ENCODE data around the gene FCHSD2.

DNA sequence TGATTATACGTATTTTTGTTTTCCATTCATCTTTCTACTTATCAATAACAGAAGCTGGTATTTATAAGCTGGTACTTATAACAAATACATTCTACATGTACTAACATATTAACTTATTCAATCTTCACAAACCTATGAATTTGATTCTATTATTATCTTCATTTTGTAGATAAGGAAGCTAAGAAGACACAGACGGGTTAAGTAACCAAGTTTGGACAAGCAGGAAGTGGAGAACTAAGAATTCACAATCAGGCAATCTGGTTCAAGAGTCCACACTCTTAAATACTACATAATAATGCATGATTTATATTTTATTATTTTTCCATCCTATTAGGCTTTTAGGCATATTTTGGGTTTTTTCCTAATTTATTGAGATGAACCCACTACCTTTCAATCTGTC lies 25.0 kb downstream of the FCHSD2 start:
- TF ChIP-seq POLR2A (IDR thresholded peaks at IDR 0.05; ENCODE audit: low read length) (no peak), BHLHE40 (IDR thresholded peaks at IDR 0.05; ENCODE audit: low read depth, low read length) (no peak), RAD21 (conservative IDR thresholded peaks at IDR 0.05 in 1 of 2, IDR thresholded peaks at IDR 0.05 in 1 of 2) (no peak), CHD2 (IDR thresholded peaks at IDR 0.05; ENCODE audit: low read length, partially characterized antibody) (no peak), HOXB13 (CRISPR knock-in tag; IDR thresholded peaks at IDR 0.05; ENCODE audit: low read depth) (no peak), CBX2 (IDR thresholded peaks at IDR 0.05; ENCODE audit: borderline replicate concordance, low read depth) (no peak), SMC3 (IDR thresholded peaks at IDR 0.05) (no peak)
- TF ChIP-seq, protein P1, sequence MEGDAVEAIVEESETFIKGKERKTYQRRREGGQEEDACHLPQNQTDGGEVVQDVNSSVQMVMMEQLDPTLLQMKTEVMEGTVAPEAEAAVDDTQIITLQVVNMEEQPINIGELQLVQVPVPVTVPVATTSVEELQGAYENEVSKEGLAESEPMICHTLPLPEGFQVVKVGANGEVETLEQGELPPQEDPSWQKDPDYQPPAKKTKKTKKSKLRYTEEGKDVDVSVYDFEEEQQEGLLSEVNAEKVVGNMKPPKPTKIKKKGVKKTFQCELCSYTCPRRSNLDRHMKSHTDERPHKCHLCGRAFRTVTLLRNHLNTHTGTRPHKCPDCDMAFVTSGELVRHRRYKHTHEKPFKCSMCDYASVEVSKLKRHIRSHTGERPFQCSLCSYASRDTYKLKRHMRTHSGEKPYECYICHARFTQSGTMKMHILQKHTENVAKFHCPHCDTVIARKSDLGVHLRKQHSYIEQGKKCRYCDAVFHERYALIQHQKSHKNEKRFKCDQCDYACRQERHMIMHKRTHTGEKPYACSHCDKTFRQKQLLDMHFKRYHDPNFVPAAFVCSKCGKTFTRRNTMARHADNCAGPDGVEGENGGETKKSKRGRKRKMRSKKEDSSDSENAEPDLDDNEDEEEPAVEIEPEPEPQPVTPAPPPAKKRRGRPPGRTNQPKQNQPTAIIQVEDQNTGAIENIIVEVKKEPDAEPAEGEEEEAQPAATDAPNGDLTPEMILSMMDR (IDR thresholded peaks at IDR 0.05): no peak
